ENCODE results near the gene GPR75. TPM values are rescaled to one million over a fixed set of nuclear protein-coding genes. Genes with fewer than 3 reads are reported as not detected.
A peak's percentile ranks its signal among the peaks of the same experiment; 100 is the strongest.

GPR75 gene
- total RNA-seq (2021; fragmentation: NEBNext Ultra II Directional; extraction: Animal tissue kit (Norgen Biotek cat#: 25700)), result 1 to 10 TPM; 1.1 to 2.0 (median 1.5) TPM
- long read RNA-seq, result 0 reads

DNA sequence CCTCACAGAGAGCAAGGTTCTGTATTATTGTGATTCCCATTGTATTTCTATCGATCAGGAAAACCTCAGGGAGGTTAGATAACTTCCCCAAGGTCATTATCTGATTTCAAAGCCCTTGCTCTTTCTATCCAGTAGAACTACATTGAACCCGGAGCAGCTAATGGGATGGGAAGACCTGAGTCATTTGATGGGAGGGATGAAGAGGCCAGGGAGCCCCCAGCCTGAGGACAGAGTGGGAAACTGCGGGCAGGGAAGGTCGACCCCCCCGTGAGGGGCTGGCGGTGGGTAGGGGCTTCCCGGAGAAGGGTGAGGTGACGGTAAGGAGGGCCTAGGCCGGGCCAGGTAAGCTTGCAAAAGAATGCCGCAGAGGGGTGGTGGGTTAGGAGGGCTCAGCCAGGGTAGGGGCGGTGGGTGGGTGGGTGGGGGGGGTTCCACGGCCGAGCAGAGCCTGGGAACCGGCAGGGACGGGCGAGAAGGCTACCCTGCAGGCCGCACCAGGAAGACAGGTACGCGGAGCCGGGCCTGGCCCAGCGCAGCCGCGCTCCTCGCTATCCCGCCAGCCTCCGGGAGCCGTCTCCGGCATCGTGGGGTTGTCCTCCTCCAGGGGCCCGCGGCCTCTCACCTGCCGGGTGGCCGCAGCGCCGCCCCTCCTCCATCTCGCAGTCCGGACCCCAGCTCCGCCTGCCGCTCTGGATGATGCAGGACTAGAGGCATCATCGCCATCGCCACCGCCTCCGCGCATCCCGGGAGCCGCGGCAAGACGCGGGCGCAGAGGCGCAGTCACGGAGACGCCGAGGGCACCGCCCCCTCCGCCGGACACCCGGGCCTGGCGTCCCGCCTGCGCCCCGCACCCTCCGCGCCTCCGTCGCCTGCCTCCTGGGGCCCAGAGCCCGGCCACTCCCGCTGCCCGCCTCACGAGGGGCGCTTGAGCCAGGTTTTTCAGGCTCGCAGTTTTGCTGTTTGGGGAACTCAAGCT, at the start of gene GPR75:
Gene GPR75 (minus strand): TSS at position 762 of the 976 bp plus-strand sequence. CDS start 5,211 bp downstream, outside the sequence.
- peaks cover 1% of the 10 kb centered on the region for H3K36me3 Mint-ChIP-seq (ENCODE audit: low read depth)
- no peaks in the 10 kb centered on the region for H3K9me3 Mint-ChIP-seq
- H3K27me3 Mint-ChIP-seq (ENCODE audit: insufficient read depth), result no peaks in the 10 kb centered on the region; the same call in 1 of the 2 replicates
- peaks cover 30% of the 10 kb centered on the region for H3K4me1 Mint-ChIP-seq (ENCODE audit: low read depth)
- no peak for TF ChIP-seq CTCF (IDR thresholded peaks at IDR 0.05)
- DNase-seq, result no peak
- no peak within 1 kb of the TSS for H3K27ac Mint-ChIP-seq
- H3K4me3 Mint-ChIP-seq, result peak within 1 kb of the TSS; percentile 60

DNA sequence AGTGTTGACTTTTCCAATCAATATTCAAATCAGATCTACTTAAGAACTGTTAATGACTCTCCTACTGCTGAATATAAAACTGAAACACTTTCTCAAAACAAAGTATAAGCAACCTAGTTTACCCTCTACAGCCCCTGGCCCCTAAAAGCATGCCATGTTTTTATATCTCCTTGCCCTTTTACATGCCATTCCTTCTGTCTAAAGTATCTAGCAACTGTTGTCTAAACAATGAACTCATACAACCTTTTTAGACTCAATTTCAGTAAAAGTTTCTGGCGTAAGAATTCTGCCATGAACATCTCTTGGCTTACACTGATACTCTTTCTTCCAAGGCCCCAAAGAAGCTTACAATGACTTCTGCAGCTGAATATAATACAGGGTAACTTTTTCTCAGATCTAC, 47.8 kb upstream of the GPR75 start:
- peaks cover 37% of the 10 kb centered on the region for H3K36me3 Mint-ChIP-seq (ENCODE audit: low read depth)

DNA sequence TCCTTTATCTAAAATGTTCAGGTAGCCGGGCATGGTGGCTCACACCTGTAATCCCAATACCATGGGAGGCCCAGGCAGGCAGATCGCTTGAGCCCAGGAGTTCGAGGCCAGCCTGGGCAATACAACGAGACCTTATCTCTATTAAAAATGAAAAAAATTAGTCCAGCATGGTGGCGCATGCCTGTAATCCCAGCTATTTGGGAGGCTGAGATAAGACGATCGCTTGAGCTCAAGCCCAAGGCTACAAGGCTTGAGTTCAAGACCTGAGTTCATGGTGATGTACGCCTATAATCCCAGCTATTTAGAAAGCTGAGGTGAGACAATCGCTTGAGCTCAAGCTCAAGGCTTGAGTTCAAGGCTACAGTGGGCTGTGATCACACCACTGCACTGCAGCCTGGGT, 45.6 kb upstream of the GPR75 start:
- Mint-ChIP-seq H3K27ac (no peak overlapping the region), H3K4me1 (ENCODE audit: low read depth) (no peaks in the 10 kb centered on the region), H3K36me3 (ENCODE audit: low read depth) (peaks cover 35% of the 10 kb centered on the region), H3K27me3 (ENCODE audit: insufficient read depth) (no peaks in the 10 kb centered on the region), H3K9me3 (no peaks in the 10 kb centered on the region), H3K4me3 (no peak overlapping the region)
- TF ChIP-seq CTCF (IDR thresholded peaks at IDR 0.05), result no peak
- no peak for DNase-seq

More for the DNA sequence above, 47.8 kb upstream of the GPR75 start:
- no peaks in the 10 kb centered on the region for H3K9me3 Mint-ChIP-seq
- no peak for TF ChIP-seq CTCF (IDR thresholded peaks at IDR 0.05)
- H3K27ac Mint-ChIP-seq, result peak overlapping the region; percentile 32
- peaks cover 11% of the 10 kb centered on the region; the same call in 1 of the 2 replicates for H3K4me1 Mint-ChIP-seq (ENCODE audit: low read depth)
- H3K27me3 Mint-ChIP-seq (ENCODE audit: insufficient read depth), result no peaks in the 10 kb centered on the region
- no peak overlapping the region for H3K4me3 Mint-ChIP-seq
- no peak for DNase-seq

DNA sequence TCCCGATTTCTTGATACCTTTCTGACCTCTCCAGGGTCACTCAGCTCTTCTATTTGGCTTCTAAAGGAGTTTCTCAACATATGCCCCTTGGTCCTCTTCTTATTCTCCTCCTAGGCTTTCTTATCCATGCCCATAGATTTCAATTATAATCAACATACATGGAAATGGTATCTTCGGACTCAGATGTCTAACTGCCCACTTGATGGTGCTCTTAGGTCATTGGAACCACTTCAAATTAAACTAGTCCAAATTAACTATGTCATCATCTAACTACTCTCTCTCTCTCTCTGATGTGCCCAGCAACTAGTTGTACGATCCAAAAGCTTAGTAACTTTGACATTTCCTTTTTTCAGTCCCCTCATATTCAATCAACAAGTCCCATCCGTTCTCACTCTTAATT, 43.2 kb upstream of the GPR75 start:
- no peaks in the 10 kb centered on the region for H3K27me3 Mint-ChIP-seq (ENCODE audit: insufficient read depth)
- H3K27ac Mint-ChIP-seq, result no peak overlapping the region
- H3K4me3 Mint-ChIP-seq, result no peak overlapping the region
- peaks cover 3% of the 10 kb centered on the region for H3K4me1 Mint-ChIP-seq (ENCODE audit: low read depth)
- TF ChIP-seq CTCF (IDR thresholded peaks at IDR 0.05), result no peak
- H3K9me3 Mint-ChIP-seq, result no peaks in the 10 kb centered on the region
- peaks cover 42% of the 10 kb centered on the region for H3K36me3 Mint-ChIP-seq (ENCODE audit: low read depth)
- DNase-seq, result no peak

- no peaks in the 10 kb centered on the region for H3K9me3 Mint-ChIP-seq
- peaks cover 18% of the 10 kb centered on the region for H3K4me1 Mint-ChIP-seq (ENCODE audit: low read depth)
- no peak for DNase-seq
- no peak for TF ChIP-seq CTCF (IDR thresholded peaks at IDR 0.05)
- no peaks in the 10 kb centered on the region; the same call in 1 of the 2 replicates for H3K27me3 Mint-ChIP-seq (ENCODE audit: insufficient read depth)
- peaks cover 41% of the 10 kb centered on the region for H3K36me3 Mint-ChIP-seq (ENCODE audit: low read depth)
- no peak overlapping the region for H3K4me3 Mint-ChIP-seq
- no peak overlapping the region for H3K27ac Mint-ChIP-seq
These were observed 41.4 kb upstream of the GPR75 start for GRCh38 chr2:53901192-53901591.

All from HFFc6 (cell line).